ENCODE measurements around the gene ATP6V1B1.

The ATP6V1B1 gene

DNA sequence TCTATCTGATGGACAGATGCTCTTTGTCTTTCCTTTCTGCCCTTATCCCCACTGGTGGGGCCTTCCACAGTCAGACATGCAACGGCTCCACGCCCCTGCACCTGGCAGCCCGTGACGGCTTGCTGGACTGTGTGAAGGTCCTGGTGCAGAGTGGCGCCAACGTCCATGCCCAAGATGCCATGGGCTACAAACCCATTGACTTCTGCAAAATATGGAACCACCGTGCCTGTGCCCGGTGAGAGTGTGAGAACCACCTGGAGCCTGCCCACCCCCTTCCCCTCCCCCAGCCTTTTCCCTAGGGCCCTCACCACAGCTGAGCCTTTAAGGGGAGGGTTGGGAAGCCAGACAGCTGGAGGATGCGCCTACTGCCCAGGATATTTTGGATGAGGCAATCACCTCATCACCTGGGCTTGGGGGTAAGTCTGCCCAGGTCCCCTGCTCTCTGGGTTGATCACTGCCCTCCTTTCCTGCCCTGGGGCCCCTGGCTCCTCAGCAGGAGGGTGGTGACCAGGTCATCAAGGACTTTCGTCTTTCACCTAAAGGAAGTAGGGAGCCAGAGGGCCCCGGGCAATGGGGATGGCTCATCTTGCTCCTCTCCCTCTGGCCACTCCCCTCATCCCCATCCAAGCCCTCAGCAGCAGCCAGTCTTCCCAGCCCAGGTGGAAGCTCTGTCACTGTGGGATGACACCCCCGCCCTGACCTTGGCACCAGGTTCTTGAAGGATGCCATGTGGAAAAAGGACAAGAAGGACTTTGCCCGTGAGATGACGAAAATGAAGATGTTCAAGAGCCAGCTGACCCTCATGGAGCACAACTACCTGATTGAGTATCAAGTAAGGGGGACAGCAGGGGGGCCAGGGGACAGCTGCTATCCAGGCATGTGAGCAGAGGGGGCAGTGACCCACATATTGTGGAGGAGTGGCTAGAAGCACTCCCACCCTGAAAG, 46.4 kb downstream of the ATP6V1B1 start:
- DNase-seq: no peak
- in situ Hi-C loops (cut with HindIII; ENCODE audit: low pct_ligation_motif_present, low pct_unique_long_range_greater_than_20kb, low sequenced_read_pairs): no loop called here

- in situ Hi-C loops (cut with HindIII; ENCODE audit: low pct_ligation_motif_present, low pct_unique_long_range_greater_than_20kb, low sequenced_read_pairs): no loop called here
- no peak for DNase-seq
These were observed 47.3 kb downstream of the ATP6V1B1 start for GRCh38 chr2:70982971-70983370.

DNA sequence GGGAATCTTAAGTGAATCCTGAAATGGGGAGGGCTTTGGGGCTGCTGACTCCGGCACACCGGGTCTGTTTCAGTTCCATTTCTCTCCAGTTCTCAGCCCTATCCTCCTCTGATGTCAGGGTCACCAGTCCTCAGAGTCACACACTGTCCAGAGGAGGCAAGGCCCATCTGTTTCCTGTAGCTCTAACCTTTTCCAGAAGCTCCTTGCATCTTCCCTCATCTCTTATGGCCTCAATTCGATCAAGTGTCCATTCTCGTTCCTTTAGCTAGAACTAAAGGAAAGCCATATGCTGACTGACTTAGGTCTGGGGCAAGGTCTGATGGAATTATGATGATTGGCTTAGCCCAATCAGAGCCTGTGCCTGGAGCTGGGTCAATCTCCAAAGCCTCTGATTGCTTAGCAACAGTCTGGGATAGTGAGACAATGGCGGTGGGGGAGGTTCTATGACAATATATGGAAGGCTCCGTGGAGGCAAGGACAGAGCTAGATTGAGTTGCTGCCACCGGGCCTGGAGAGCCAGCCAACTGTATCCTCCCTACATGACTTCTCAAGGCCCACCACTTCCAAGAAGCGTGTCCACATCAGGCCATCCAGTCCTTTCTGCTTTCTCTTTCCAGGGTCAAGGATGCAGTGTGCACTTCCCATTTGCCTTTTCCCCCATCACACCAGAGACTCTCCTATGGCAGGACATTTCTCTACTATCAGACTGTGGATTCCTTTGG, 48.0 kb downstream of the ATP6V1B1 start:
- DNase-seq: no peak
- in situ Hi-C loops (cut with HindIII; ENCODE audit: low pct_ligation_motif_present, low pct_unique_long_range_greater_than_20kb, low sequenced_read_pairs): no loop called here

DNA sequence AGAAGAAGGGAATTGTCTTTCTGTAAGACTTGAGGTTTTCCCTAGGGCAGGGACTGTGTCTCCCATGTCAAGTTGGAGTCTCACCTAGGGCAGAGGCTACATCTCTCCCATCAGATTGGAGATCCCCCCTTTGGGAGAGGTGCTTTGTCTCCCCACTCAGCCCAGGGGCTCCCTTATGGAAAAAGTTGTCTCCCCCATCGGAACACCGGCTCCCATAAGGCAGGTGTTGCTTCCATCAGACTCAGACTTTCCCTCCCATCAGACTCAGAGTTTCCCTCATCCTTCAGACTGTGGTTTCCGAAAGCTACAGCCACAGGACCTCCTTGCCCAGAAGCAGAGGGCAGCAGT, 48.5 kb downstream of the ATP6V1B1 start:
- in situ Hi-C loops (cut with HindIII; ENCODE audit: low pct_ligation_motif_present, low pct_unique_long_range_greater_than_20kb, low sequenced_read_pairs): no loop called here
- no peak for DNase-seq

GRCh38 chr2:70984576-70985282, 49.0 kb downstream of the ATP6V1B1 start:
- in situ Hi-C loops (cut with HindIII; ENCODE audit: low pct_ligation_motif_present, low pct_unique_long_range_greater_than_20kb, low sequenced_read_pairs): no loop called here
- no peak for DNase-seq

- in situ Hi-C loops (cut with HindIII; ENCODE audit: low pct_ligation_motif_present, low pct_unique_long_range_greater_than_20kb, low sequenced_read_pairs): no loop called here
- DNase-seq: no peak
These were observed 49.6 kb downstream of the ATP6V1B1 start for GRCh38 chr2:70985283-70985688.

DNA sequence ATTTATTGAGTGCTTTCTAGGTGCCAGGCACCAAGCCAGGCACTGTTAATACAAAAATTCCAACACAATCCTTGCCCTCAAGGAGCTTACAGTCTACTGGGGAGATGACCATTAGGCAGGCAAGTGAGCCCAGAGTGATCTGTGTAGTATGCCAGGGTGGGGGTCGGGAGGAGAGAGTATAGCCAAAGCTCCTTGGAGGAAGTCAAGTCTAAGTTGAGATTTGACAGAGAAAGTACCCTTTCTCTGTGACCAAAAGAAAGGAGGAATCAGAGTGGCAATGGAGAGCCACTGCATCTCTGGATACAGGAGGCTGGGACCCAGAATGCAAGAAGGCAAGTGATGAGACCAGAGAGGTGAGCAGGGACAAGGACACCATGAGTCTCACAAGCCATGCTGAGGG, 50.3 kb downstream of the ATP6V1B1 start:
- no peak for DNase-seq
- in situ Hi-C loops (cut with HindIII; ENCODE audit: low pct_ligation_motif_present, low pct_unique_long_range_greater_than_20kb, low sequenced_read_pairs): no loop called here

- in situ Hi-C loops (cut with HindIII; ENCODE audit: low pct_ligation_motif_present, low pct_unique_long_range_greater_than_20kb, low sequenced_read_pairs): no loop called here
- no peak for DNase-seq
These were observed 50.9 kb downstream of the ATP6V1B1 start for GRCh38 chr2:70986499-70987189.

- in situ Hi-C loops (cut with HindIII; ENCODE audit: low pct_ligation_motif_present, low pct_unique_long_range_greater_than_20kb, low sequenced_read_pairs): no loop called here
- no peak for DNase-seq
These were observed 51.7 kb downstream of the ATP6V1B1 start for GRCh38 chr2:70987386-70987785.

- in situ Hi-C loops (cut with HindIII; ENCODE audit: low pct_ligation_motif_present, low pct_unique_long_range_greater_than_20kb, low sequenced_read_pairs): no loop called here
- no peak for DNase-seq
These were observed 52.5 kb downstream of the ATP6V1B1 start for GRCh38 chr2:70988151-70988550.

- in situ Hi-C loops (cut with HindIII; ENCODE audit: low pct_ligation_motif_present, low pct_unique_long_range_greater_than_20kb, low sequenced_read_pairs): no loop called here
- DNase-seq: no peak
These were observed 53.3 kb downstream of the ATP6V1B1 start for GRCh38 chr2:70988726-70989648.

GRCh38 chr2:70990216-70990615, 54.5 kb downstream of the ATP6V1B1 start:
- DNase-seq: no peak
- in situ Hi-C loops (cut with HindIII; ENCODE audit: low pct_ligation_motif_present, low pct_unique_long_range_greater_than_20kb, low sequenced_read_pairs): no loop called here

- in situ Hi-C loops (cut with HindIII; ENCODE audit: low pct_ligation_motif_present, low pct_unique_long_range_greater_than_20kb, low sequenced_read_pairs): no loop called here
- DNase-seq: no peak
These were observed 55.4 kb downstream of the ATP6V1B1 start for GRCh38 chr2:70991142-70991541.

- in situ Hi-C loops (cut with HindIII; ENCODE audit: low pct_ligation_motif_present, low pct_unique_long_range_greater_than_20kb, low sequenced_read_pairs): no loop called here
- no peak for DNase-seq
These were observed 56.0 kb downstream of the ATP6V1B1 start for GRCh38 chr2:70991742-70992141.

DNA sequence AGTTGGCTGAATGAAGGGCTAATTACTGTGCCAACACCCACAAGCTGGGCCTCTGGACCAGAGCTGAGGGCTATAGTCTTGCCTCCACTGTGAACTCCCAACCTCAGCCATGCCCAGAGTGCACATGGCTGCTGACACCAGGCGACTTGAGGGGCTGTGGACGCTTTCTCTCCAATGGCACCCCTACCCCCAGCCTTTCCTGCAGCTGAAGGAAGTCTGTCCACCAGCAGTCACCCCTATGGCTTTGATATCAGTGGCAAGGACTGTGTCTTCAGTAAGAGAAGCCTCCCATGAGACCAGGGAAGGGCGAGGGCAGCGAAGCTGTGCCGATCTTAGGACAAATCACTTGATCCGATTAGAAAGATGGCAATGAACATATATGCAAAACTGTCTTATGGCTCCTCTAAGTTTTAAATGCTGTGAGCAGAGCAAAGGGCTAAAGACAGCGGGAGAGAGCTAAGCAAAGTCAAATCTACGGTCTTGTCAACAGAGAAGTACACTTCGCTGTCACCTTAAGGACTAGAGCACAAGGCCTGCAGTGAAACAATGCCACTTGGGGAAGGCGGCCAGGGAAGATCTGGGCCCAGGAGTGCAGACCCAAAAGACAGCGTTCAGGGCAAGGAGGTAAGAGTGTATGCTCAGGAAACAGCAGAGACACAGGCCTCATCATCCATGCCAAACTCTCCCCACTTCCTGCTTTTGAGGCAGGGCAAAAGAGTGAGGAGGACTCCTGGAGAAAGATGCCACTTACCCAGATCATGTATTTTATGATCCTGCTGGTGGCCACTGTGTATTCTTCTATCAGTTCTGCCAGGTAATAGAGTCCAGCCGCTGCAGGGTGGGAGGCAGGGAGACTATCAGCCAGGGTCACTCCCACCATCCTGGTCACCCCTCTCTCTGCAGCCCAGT, 57.5 kb downstream of the ATP6V1B1 start:
- in situ Hi-C loops (cut with HindIII; ENCODE audit: low pct_ligation_motif_present, low pct_unique_long_range_greater_than_20kb, low sequenced_read_pairs): no loop called here
- no peak for DNase-seq

DNA sequence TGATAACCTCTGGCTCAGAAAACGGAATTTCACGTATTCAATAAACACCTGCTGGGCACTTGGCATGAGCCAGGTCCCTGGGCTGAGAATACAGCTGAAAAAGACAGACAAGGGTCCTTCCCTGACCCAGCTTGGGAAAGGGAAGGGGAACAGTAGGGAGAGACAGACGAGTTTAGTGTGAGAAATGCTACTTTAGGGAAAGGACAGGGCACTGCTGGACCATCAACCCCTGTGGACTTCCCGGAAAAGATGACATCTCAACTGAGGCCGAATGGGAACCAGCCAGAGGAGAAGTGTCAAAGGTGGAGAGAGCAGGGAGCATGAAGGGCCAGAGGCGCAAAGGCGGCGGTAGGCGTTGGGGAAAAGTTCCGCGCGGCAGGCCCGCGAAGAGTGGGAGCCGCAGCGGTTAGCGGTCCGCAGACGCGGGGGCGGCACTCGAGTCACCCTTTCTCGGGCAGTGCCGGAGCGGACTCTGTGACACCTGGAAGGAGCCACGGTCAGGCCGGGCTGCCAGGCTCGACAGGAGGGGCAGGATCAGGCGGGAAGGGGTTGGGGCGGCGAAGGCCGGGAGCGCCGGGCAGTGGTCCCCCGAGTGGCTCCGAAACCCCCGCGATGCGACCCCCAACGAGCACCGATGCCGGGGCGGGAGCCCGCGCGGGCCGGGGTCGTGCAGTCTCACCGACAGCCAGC, 58.5 kb downstream of the ATP6V1B1 start:
- peak; percentile 15 for DNase-seq
- in situ Hi-C loops (cut with HindIII; ENCODE audit: low pct_ligation_motif_present, low pct_unique_long_range_greater_than_20kb, low sequenced_read_pairs): no loop called here
